ENCODE data around the gene TRPT1.
"Not testable (repeated sequence)": the region's sequence is repeated elsewhere in the genome, so short reads cannot be mapped to it uniquely, and the experiment has no call there.

The TRPT1 gene

DNA sequence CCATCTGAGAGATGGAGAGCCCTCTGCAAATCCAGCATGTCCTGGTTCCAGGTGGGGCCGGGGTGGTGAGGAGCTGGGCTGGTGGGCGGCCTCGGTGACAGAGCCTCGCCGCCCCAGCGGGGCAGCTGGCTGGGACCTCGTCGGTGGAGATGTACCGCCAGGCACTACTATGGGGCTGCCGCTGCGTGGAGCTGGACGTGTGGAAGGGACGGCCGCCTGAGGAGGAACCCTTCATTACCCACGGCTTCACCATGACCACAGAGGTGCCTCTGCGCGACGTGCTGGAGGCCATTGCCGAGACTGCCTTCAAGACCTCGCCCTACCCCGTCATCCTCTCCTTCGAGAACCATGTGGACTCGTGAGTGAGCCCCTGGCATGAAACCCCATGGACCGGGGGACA is 32.4 kb upstream of the TRPT1 start:
- no peak for FAIRE-seq

DNA sequence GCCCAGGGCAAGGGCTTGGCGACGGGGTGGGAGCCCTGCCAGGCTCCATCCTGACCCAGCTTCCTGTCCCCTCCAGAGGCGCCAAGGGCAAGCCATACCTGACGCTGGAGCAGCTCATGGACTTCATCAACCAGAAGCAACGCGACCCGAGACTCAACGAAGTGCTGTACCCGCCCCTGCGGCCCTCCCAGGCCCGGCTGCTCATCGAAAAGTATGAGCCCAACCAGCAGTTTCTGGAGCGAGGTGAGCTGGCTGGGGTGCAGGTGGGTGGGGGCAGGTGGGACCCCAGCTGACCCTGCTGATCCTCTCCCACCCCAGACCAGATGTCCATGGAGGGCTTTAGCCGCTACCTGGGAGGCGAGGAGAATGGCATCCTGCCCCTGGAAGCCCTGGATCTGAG is 30.3 kb upstream of the TRPT1 start:
- FAIRE-seq: no peak

DNA sequence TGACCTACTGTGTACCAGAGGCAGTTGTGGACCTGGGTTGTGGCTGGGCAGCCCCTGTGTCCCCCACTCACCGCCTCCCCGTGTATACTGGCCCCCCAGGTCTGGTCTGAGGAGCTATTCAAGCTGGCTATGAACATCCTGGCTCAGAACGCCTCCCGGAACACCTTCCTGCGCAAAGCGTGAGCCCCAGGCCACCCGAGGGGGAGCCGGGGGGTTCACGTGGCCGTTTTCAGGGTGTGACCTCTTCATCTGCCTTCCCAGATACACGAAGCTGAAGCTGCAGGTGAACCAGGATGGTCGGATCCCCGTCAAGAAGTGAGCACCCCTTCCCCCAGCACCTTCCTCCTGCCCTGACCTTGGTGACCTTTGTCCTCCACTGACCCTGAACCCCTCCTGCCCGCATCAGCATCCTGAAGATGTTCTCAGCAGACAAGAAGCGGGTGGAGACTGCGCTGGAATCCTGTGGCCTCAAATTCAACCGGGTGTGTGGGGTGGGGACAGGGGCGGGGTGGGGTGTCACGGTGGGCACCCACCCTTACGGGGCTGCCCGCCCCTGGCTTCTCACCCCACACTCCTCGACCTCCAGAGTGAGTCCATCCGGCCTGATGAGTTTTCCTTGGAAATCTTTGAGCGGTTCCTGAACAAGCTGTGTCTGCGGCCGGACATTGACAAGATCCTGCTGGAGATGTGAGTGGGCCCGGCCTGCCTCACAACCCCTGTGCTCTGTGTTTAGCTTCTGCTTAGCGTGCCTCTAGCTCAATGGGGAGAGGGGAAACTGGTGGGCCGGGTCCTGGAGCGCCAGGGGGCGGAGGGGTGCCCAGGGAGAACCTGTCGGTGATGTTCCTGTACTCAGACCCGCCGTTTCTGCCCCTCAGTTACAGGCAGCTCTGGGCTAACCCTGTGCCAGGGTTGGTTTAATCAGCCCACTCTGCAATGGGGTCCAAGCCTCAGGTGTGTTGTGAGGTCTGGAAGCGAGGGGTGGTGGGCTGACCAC is 29.4 kb upstream of the TRPT1 start:
- FAIRE-seq: no peak

DNA sequence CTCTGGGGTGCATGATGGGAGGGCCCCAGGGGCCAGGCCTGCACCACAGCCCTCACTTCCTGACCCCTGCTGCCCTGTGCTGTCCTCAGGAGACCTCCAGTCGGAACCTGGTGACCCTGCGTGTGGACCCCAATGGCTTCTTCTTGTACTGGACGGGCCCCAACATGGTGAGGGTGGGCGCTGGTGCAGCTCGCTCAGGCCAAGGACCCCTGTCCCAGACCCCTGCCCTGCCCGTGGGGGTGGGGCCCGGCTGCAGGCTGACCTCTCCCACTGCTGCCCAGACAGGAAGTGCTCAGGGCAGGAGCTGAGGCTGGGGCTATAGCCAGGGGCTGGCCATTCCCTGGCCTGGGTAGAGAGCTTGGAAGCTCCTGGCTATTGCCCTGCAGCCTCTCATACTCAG is 28.3 kb upstream of the TRPT1 start:
- FAIRE-seq: no peak

DNA sequence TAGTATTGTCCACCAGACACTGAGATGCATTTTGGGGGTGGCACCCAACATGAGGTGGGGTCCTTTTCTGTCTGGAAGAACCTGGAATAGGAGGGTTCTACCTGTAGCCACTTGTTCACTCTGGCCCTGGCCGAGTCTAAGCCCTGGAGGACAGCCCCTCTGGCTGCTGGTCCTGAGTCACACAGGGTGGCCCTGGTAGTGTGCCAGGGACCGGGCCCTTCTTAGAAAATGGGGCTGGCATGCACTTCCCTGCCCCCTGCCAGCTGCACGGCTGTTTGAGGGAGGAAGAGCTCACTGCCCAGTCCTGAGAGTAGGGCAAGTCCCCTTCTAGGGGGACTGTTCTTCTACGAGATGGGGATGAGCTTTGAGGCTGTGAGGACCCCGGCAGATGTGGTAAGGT is 27.5 kb upstream of the TRPT1 start:
- FAIRE-seq: no peak

DNA sequence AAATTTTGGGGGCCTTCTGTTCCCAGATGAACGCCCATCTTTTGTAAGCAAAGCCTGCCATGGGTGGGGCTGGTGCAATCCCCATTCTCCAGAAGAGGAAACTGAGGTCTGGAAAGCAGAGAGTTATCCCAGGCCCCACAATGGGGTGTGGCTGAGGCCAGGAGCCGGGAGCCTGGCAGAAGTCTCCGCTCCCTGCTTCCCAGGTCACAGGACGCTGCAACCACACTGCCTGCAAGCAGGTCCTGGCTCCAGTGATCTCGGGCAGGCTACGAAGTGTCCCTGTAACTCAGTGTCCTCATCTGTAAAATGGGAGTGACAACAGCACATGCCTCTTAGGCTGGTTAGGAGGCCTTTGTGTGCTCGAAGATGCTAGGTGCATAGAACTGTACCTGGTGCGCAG is 27.1 kb upstream of the TRPT1 start:
- no peak for FAIRE-seq

DNA sequence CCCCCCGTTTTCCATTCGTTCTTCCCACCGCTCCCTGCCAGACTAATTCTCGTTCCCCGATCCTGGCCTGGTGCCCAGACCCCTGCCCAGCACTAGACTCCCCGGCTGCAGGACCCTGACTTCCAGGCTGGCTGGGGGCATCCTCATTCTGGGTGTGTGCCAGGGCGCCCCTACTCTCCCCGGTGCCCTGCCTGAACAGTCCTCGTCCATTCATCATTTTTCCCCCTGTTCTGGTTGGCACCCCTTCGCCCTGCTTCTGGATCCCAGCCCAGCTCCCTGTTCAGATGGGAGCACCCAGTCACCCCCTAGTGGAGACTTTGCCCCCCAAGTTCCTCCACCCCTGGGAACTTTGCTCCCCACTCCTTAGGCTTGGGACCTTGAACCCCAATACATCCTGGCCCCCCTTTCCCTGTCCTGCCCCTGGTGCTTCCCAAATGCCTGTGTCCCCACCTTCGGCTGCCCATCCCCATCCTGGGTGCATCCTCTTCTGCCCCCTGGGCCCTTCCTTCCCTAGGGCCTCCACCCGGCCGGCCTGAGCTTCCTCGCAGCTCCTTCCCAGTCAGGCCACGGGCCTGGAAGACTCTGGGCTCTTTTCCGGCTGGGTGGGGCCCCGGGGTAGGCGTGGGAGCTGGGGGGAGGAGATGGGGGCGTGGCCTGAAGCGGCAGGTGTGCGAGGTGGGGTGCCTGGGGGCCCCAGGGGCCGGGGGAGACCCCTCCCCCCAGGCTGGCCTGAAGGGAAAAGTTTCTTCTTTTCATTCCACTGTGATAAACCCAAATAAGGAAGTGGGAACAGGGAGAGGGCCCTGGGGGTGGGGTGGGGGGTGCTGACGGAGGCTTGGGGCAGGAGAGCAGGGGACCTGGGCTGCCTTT is 26.3 kb upstream of the TRPT1 start:
- FAIRE-seq: no peak

DNA sequence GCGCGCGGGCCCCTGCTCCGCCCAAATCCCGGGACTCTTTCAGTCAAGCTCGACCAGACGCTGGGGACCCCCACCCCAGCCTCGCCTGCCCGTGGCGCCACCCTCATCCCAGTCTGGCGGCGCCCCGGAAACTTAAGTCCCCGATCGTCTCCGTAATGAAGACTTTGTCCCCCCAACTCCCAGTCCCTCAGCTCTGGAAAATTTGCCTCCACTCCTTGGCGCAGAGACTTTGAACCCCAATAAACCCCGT is 25.7 kb upstream of the TRPT1 start:
- FAIRE-seq: no peak

DNA sequence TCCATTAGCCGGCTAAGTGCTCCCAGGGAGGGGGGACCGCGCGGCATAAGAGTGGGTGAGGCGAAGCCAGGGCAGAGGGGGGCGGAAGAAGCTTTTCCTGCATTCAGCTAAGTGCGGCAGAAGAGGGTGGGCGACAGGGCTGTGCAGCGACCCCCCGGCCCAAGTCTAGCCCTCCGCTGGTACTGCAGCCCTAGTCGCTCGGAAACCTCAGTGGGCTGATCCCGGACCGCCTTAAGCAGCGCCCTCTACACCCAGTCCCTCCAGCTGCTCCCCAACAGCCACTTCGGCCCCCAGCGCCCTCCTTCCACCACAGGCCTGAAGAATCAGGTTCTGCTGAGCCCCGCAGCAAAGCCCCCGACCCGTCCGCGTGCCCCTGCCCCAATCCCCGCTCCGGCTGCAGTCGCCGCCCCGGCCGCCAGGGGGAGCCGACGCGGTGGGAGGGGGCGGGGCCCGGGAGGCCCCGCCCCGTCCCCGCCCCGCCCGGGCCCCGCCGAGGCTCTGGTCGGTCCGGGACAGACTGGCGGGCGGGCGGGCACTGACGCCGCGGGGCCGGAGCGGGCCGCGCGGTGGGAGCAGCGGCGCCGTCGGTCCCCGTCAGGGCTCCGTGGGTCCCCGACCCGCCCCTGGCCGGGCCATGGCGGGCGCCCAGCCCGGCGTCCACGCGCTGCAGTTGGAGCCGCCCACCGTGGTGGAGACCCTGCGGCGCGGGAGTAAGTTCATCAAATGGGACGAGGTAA is 25.2 kb upstream of the TRPT1 start, which contains the start of gene PLCB3:
Gene PLCB3 (plus strand): TSS at position 515 of the 737 bp plus-strand sequence. CDS start 120 bp downstream, at position 635.
- FAIRE-seq: no peak

DNA sequence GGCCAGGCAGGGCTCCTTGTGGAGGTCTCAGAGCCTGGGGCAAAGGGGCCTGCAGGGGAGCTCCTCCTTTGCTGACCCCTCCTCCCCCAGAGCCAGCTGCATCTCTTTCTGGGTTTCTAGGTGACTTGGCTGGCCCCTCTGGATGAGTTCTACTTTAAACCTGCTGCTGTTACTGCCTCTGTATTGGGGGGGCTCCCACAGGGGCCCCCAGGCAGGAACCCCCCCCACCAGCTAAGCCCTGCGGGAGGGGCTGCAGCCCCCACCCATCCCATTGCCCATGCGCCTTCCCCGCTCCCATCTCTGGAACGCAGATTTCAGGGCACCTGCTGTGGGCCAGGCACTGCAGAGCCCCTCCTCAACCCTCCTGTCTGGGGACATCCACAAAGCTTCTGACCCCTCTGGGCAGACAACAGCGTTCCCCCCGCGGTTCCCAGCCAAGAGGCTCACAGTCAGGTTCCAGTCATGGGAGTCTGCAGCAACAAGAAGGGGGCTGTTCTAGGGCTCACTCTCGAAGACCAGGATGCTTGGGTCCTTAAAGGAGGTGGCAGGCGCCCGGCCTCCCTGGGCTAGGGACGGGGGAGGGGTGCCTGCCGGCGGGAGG is 24.5 kb upstream of the TRPT1 start:
- FAIRE-seq: no peak

DNA sequence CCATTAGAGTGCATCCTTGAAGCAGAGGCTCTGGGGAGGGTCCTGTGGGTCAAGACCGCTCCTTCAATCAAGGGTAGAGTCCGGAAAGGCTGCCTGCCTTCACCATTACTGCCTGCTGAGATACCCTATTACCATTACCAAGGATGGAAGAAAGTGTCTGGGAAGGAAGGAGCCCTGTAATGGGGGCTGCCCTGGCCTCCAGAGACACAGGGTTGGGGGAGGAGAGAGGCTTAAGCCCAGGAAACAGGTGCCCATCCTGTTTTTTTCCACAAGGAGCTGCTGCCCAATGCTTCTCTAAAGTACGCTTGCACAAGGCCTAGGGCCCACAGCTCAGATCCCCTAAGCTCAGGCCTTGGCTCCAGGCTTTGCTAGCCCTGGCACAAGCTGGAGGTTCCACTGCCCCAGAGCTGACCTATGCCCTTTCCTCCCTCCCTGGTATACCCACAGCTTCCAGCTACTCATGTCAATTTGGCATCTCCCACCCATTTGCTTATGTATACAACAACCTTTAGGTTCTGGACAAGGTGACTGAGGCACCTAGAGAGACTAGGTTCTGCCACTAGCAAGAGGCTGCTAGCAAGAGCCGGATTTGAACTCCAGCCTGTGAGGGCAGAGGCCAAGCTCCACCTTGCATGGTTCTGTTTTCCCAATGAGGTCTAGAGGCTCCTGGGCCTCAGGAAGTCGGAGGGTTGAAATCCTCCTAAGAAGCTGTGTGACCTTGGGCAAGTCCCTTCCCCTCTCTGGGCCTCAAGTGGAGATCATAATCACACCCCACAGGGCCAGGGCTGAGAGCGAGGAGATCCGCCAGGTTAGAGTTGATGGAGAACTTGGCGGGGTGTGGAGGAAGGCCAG is 23.8 kb upstream of the TRPT1 start:
- FAIRE-seq: no peak

DNA sequence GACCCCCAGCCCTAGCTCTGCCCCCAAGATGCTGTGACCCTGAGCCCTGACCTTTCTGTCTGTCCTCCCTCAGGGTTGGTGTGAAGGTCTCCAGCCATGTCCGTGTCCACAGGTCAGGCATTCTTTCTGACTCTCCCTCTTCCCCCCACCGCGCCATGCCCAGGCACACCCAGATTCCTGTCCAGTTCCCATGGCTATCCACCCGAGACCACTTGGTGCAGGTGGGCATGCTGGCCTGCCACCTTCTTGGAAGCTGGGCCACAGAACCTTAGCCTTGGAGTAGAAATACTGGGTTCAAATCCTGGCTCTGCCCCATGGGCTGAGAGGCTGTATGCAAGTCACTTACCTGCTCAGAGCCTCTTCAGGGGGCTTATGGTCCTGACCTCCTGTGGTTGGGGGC is 23.1 kb upstream of the TRPT1 start:
- no peak for FAIRE-seq

DNA sequence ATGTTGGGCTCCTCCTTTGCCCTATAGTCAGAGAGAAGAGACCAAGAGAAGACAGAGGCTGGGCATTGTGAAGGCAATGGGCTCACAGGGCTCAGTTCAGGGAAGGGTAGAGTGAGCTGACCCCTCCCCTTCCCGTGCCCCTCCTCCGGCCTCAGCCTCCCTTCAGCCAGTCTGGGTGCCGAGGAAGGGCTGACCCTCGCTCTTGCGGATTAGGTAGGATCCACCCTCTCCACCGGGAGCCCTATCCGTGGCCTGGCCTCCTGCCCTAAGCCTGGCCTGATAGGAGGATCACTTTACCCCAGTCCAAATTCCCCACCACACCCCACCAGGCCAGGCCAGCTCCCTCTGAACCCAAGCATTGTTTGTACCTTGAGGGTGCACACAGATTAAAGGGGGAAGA is 22.6 kb upstream of the TRPT1 start:
- no peak for FAIRE-seq

DNA sequence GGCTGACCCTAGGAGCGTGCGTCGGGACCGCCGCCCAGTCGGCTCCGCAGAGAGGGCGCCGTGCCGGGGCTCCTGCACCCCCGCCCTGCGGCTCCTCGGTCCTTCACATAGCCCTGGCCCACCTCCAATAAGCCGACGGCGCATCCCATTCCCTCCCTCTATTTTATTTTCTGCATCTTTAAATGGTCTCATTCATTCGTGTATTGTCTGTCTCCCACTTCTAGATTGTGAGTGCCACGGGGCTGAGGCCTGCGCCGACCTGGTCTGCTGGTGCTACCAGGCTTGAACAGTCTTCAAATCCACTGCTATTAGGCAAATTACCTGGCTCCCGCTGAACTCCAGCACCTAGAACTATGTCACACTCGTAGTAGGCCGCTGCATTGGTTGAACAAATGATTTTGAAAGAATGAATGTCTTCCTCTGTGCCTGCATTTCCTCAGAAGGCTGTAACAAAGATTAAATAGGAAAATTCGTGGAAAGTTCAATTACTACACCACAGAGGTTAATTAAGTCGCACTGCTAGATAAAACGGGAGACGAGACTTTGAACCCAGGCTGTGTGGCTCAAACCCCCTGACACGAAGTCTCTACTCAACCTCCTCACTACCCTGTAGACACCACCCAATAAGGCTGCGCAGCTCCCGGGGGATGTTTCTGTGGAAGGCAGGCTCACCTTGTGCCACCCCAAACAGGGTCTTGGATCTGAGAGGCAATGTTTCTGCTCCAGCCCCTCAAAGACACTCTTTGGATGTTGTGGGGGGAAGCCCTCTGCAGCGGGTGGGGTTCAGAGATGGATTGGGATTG is 21.9 kb upstream of the TRPT1 start:
- no peak for FAIRE-seq

DNA sequence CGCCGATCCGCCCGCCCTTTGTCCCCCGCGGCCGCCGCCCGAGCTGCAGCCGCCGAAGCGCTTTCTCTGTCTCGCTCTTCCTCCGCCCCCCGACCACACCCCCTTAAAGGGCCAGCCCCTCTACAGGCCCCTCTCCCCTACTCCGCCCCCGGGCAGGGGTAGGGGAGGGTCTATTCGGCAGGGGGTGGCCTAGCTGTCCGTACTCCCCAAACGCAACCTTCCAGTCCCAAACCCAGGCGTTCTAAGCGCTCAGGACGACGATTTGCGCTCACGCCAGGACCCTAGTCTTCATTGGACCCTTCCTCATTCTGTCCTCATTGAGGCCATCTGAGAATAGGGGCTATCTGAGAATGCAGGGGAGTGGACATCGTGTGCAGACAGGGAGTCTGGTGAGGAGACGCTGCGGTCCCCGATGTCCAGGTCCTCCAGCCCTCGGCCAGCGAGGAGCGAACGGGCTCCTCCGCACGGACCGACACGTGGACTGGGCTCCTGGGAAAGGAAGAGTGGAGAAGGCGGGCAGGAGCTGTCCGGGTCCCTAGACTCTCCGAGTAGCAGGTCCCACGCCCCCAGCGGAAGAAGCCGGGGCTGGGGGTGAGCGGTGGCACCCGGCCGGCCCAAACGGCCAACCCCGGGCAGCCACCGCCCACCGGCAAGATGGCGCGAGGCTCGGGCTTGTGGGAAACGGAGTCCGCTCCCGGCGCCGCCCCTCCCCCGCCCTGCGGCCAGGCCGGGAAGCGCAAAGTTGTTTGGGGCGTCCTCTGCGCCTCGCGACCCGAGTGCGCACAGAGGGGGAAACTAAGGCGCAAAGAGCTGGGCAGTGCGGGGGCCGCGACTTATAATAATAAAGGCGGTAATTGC is 21.1 kb upstream of the TRPT1 start, which contains the start of gene PPP1R14B:
Gene PPP1R14B (minus strand): TSS at position 73 of the 858 bp plus-strand sequence. CDS start 270 bp downstream, outside the sequence.
- FAIRE-seq: no peak

DNA sequence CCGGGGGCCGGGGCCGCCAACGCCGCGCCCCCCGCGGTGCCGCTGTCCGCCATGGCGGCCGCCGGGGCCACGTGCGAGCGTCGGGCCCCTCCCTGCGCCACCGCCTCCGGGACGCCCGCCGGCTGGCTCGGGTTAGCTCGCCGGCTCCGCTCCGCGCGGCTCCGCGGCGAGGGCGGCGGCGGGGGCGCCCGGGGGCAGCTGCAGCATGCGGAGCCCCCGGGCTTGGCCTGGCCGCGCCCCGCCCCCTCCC is 20.6 kb upstream of the TRPT1 start:
- not testable (repeated sequence) for FAIRE-seq

DNA sequence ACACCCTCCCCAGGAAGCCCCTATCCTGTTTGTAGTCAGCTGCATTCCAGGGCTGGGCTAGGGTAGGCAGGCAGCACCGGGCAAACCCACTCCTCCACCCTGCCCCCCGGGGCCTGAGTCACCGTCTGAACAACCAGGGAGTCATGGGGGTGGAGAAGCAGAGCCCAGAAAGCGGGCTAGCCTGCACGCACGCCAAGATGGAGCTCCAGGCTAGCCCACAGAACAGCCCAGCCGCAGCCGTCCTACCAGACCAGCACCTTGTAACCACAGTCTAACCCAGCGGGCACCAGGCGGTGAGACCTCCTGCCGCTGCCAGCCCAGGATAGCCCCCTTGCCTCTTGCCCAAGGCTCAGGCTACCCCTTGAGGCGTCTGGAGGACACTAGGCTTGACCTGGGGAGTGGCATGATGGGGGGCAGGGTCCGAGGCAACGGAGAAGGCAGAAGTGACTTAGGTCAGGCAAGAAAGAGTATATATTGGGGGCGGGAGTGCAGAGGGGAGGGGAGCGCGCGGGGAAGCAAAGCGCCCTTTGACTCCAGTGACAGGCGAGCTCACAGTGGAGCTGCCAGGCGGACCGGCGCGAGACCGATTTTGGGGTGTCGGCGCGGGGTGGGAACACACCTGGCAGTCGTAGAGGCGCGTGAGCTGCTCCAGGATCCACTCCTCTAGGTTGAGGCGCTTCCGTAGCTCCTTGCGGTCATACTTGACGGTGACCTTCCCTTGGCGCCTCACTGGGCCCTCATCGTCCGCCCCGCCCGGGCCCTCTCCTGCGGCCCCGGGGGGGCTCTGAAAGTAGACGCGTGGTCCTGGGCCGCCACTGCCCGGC is 20.0 kb upstream of the TRPT1 start:
- FAIRE-seq: no peak

DNA sequence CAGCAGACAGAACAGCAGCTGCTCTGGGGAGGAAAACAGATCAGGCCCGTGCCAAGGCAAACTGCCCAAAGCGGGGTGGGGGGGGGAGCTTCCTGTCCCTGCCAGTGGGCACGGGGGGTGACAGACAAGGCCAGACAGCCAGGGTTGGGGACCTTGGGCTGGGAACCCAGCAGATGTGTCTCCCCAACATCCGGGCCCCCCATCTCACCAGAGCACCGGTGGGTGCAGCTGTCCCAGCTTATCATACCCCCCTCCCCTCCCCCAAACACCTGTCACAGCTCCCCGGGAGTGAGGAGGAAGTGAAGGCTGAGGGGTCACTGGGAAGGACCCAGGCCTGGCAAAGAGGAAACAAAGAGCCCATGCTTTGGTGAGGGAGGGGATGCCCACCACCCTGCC is 19.4 kb upstream of the TRPT1 start:
- FAIRE-seq: no peak

DNA sequence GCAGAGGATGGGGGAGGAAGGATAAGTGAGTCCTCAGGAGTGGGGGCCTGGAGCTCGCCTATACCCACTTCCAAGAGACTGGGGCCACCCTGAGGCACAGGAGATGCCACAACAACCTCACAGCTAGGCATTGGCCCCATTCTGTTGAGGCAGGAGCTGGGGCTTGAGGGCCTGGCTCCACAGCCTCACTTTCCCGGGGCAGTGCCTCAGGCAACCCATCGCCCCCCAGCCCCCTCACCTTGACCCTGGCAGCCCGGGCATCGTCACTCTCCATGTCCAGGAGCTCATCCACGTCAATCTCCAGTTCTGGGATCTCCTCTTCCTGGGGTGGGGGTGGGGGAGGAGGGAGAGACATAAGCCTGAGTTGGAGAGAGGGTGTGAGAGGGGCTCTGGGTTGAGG is 19.0 kb upstream of the TRPT1 start:
- FAIRE-seq: no peak

All from islet of Langerhans (tissue), 1 donor.